HAP-1 (cell line): ENCODE data around the gene ADGRL2.

Experiments
- DNase-seq, 2 experiments: peaks; one replicate each; pipeline ENCODE4 v3.0.0-alpha.2; 2016 to 2020; ENCODE audit warnings: low spot score in 2 of 2
- H3K27me3 ChIP-seq: fragments of 250-450 bp; sonication (Bioruptor Pico); 2 replicates; pipeline ENCODE4 v1.5.1; 2020; ENCODE audit warnings: low read depth, mild to moderate bottlenecking, moderate library complexity
- H3K36me3 ChIP-seq: fragments of 250-450 bp; sonication (Bioruptor Pico); replicated peaks from 2 replicates; pipeline ENCODE4 v1.5.1; 2020; ENCODE audit warnings: mild to moderate bottlenecking
- H3K4me1 ChIP-seq: fragments of 250-450 bp; sonication (Bioruptor Pico); 2 replicates; pipeline ENCODE4 v1.5.1; 2020; ENCODE audit warnings: mild to moderate bottlenecking
- H3K4me3 ChIP-seq: fragments of 250-450 bp; sonication (Bioruptor Pico); 2 replicates; pipeline ENCODE4 v1.5.1; 2020; ENCODE audit warnings: mild to moderate bottlenecking, moderate library complexity
- H3K9me3 ChIP-seq: fragments of 250-450 bp; sonication (Bioruptor Pico); 2 replicates; pipeline ENCODE4 v1.5.1; 2020; ENCODE audit warnings: mild to moderate bottlenecking, moderate library complexity
- in situ Hi-C: fragments of 300-500 bp; cut with MboI; formaldehyde crosslinking; loops from 3 replicates; pipeline ENCODE4 v1.14.3; 2020; ENCODE audit warnings: low sequenced_read_pairs, inconsistent platforms, mixed read lengths

The ADGRL2 gene

DNA sequence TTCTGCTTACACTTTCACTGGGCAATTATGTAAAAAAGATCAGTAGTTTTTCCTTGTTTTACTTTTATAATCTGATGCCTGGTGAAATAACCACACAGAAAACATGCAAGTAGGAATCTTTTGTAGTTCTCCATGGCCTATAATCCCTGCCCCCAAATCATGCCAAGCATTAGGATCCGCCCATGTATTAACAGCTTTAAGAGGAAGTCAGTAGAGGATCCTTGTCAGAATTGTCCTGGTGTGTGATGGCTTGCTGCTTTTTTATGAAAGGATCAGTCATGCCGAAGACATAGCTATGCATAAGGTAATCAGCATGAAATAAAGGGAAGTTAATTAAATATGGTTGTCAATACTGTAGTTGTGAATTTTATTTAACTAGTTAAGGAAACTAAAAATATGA is 20.0 kb downstream of the ADGRL2 start:
- H3K27me3 ChIP-seq, result no peaks in the 10 kb centered on the region
- H3K9me3 ChIP-seq, result no peaks in the 10 kb centered on the region
- no peak overlapping the region for H3K4me3 ChIP-seq
- H3K36me3 ChIP-seq, result no peaks in the 10 kb centered on the region
- DNase-seq, result no peak
- H3K4me1 ChIP-seq, result peaks cover 26% of the 10 kb centered on the region
- in situ Hi-C loops, result no loop called here

DNA sequence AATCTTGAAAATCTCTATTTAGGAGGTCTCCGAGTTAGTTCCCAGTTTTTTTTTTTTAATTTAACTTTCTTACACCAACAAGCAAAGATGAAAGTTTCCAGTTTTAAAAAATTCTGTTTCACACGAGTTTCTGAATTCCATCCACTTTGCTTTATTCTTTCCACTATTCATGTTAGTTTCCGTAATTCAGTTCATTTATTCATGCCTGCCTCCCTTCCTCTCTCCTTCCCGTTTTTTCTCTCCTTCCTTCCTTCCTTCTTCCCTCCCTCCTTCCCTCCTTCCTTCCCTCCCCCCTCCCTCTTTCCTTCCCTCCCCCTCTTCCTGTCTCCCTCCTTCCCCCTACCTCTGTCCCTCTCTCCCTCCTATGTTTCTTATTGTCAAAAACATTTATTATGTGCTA is 22.3 kb downstream of the ADGRL2 start:
- H3K27me3 ChIP-seq, result no peaks in the 10 kb centered on the region
- H3K4me3 ChIP-seq, result no peak overlapping the region
- no peaks in the 10 kb centered on the region for H3K9me3 ChIP-seq
- H3K36me3 ChIP-seq, result no peaks in the 10 kb centered on the region
- DNase-seq, result no peak
- in situ Hi-C loops, result no loop called here
- H3K4me1 ChIP-seq, result peaks cover 28% of the 10 kb centered on the region

DNA sequence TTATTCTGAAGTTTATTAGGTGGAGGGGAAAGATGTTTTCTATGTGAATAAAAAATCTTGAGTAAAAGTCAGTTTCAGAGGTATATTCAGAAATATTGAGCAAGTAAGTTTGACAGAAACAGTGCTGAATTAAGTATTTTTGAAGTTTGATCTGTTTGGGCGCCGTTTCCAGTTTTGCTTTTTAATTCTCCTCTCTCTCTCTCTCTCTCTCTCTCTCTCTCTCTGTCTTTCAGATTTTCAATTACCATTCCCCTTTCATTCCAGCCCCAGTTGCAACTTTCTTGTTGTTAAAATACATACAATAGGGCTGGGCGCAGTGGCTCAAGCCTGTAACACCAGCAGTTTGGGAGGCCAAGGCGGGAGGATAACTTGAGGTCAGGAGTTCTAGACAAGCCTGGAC is 24.0 kb downstream of the ADGRL2 start:
- no peak overlapping the region for H3K4me3 ChIP-seq
- in situ Hi-C loops, result no loop called here
- H3K9me3 ChIP-seq, result no peaks in the 10 kb centered on the region
- H3K4me1 ChIP-seq, result peaks cover 16% of the 10 kb centered on the region
- H3K27me3 ChIP-seq, result no peaks in the 10 kb centered on the region
- DNase-seq, result no peak
- no peaks in the 10 kb centered on the region for H3K36me3 ChIP-seq

DNA sequence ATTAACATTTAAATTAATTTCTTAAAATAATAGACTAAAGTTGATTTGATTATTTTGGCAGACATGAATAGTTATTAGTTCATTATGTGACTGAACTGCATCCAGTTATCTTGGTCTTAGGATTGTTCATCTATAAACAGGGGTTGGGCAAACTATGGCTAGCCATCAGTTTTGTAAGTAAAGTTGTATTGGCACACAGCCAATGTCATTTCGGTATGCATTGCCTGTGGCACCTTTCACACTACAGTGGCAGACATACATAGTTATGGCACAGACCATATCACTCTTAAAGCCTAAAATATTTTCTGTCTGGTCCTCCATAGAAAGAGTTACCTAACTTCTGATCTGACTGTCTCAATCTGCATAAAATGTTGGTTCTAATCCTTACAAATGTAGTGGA is 27.2 kb downstream of the ADGRL2 start:
- DNase-seq, result no peak
- Histone ChIP-seq H3K4me3 (no peak overlapping the region), H3K36me3 (no peaks in the 10 kb centered on the region), H3K9me3 (no peaks in the 10 kb centered on the region), H3K4me1 (peaks cover 11% of the 10 kb centered on the region), H3K27me3 (no peaks in the 10 kb centered on the region)
- in situ Hi-C loops, result no loop called here

DNA sequence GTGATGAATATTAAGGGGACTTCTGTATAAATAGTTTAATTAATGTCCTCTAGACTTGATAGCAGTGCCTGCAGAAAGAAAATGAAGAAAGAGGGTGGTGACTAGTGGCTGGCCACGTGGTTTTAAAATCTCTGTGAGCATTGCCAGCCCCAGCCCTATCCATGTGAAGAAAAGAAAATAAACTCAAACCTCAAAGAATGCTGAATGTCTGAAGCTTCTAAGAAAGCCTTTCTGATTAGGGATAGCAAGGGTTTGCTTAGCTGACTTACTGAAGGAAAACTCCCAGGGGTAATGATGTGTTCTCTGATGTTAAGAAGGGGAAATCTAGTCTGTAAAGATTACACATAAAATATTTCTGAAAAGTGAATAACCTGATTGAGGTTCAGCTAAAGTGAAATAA is 31.8 kb downstream of the ADGRL2 start:
- Histone ChIP-seq H3K4me1 (peaks cover 36% of the 10 kb centered on the region), H3K4me3 (no peak overlapping the region), H3K9me3 (no peaks in the 10 kb centered on the region), H3K27me3 (no peaks in the 10 kb centered on the region), H3K36me3 (no peaks in the 10 kb centered on the region)
- no peak for DNase-seq
- in situ Hi-C loops, result no loop called here

DNA sequence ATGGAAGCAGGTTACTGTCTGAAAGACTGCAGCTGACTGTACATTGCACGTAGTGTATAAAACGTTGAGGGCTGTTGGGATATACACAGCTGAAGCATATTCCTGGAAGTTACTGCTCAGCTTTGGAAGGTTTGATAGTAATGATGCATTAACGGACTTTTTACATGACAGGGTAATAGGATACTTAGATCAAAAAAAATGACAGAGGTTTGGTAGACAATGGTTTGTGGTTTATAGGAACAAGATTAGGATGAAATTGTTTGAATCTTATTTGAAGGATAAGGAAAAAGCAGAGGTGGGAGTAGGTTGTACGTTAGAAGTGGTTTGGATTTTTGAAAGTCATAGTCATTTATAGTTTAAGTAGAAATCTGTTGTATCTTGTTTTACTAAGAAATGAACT is 33.0 kb downstream of the ADGRL2 start:
- DNase-seq, result no peak
- H3K36me3 ChIP-seq, result no peaks in the 10 kb centered on the region
- no peaks in the 10 kb centered on the region for H3K9me3 ChIP-seq
- no peak overlapping the region for H3K4me3 ChIP-seq
- H3K27me3 ChIP-seq, result no peaks in the 10 kb centered on the region
- in situ Hi-C loops, result no loop called here
- H3K4me1 ChIP-seq, result peaks cover 36% of the 10 kb centered on the region

DNA sequence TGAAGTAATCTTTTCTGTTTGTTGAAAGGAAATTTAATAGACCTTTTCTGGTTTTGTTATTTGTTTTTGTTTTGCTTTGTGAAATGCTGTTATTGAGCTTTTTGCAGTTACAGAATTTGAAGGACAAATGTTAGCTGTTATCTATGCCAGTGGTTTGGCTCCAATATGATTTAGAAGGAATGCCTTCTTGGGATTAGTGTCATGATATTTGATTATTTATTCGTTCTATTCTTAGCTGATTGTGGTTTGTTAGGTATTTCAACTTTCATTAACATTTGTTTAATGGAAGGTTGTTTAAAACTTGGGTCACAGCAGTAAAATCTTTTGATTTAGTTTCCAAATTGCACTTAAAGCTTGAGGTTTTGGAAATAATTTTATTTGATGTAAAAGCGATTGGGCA is 33.5 kb downstream of the ADGRL2 start:
- H3K4me1 ChIP-seq, result peaks cover 36% of the 10 kb centered on the region
- H3K9me3 ChIP-seq, result no peaks in the 10 kb centered on the region
- in situ Hi-C loops, result no loop called here
- DNase-seq, result no peak
- H3K36me3 ChIP-seq, result no peaks in the 10 kb centered on the region
- H3K27me3 ChIP-seq, result no peaks in the 10 kb centered on the region
- no peak overlapping the region for H3K4me3 ChIP-seq

DNA sequence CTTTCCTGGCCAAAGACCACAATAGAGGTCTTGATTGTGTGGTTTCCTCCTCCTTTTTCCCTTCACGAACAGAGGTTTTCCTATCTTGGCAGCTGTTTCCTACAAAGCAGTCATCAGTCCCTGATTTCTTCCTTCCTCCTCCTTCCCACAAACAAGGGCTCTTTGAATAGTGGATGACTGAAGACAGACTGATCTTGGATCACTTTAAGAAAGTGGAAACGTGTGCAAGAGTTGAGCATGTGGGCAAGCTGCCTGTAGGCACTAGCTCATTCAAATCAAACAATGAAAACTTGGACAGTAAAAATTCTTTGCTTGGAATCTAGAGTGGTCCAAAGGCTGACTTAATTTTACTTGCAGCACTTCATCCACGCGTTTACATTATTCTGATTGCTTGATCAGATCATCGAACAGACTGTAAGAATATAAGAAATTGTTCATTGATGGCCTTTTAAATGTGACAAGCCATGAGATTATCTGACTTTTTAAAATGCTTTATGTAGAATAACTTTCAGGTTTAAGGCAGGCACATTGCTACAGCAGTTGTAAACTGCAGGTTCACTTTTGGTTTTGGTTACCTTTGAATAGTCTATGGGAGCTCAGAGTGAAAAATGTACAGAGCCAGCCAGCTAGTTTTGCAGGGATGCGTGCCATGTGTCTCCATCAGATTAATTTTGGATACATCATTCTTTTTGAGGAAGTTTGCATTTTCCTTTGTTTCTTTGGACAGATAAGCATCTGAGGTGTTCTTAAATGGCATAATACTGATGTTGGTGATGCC is 34.4 kb downstream of the ADGRL2 start:
- in situ Hi-C loops, result no loop called here
- Histone ChIP-seq H3K36me3 (no peaks in the 10 kb centered on the region), H3K27me3 (no peaks in the 10 kb centered on the region), H3K4me3 (no peak overlapping the region), H3K9me3 (no peaks in the 10 kb centered on the region), H3K4me1 (peaks cover 36% of the 10 kb centered on the region)
- peak; percentile 45 to 77 for DNase-seq

DNA sequence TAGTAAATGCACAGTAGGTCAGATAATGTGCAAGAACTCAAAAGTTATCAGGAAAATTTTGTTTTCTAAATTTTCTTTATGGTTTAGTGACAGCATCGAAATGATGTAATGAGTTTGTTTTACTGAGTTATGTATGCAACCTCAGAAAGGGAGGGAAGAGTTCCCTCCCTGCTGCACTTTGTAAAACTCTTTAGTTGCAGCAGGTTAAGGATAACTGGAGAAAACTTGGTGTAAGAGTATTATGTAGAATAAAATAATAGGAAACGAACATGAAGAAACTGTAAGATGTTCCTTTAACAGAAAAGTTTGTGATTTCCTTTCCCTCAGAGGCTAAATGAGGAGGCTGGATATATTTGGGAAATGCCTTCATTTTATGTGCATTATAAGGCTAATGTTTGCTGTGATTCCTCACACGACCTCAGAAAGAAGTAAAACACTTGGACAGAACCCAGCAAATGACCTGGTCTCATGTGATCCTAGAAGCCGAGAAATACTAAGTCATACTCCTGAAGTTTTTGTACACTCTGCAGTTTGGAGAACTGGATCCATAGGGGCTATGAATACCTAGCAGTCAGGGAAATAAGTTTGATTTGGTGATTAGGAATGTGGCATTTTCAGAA is 35.4 kb downstream of the ADGRL2 start:
- H3K27me3 ChIP-seq, result no peaks in the 10 kb centered on the region
- peaks cover 36% of the 10 kb centered on the region for H3K4me1 ChIP-seq
- H3K36me3 ChIP-seq, result no peaks in the 10 kb centered on the region
- in situ Hi-C loops, result no loop called here
- DNase-seq, result no peak
- no peak overlapping the region for H3K4me3 ChIP-seq
- no peaks in the 10 kb centered on the region for H3K9me3 ChIP-seq

DNA sequence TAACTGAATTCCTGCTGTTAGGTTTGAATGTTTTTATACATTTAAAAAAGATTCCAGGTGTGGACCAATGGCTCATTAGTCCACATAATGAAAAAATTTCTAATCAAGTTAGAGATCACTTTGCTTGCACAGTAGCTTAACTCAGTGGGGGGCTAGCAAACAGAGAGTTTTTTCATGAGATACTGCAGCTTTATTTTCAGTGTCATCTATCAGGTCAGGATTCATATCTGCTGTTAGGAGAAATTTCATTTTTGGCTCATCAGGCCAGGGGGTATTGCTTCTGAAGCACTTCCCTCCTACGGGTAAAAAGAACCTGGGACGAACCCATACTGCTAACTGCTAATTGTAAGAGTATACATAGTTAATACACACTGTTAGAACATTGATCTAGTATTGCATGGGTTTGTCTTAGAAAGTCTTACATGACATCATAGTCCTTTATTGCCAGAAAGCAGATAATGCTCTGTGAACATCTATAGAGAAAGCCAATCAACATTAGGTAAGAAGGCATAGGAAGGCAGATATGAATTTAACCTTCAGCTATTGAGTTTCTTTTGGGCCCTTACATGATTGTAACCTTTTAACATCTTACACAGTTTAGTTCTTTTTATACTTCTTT is 38.0 kb downstream of the ADGRL2 start:
- Histone ChIP-seq H3K9me3 (no peaks in the 10 kb centered on the region), H3K4me1 (peaks cover 22% of the 10 kb centered on the region), H3K4me3 (no peak overlapping the region), H3K27me3 (no peaks in the 10 kb centered on the region), H3K36me3 (no peaks in the 10 kb centered on the region)
- DNase-seq, result no peak
- in situ Hi-C loops, result no loop called here

DNA sequence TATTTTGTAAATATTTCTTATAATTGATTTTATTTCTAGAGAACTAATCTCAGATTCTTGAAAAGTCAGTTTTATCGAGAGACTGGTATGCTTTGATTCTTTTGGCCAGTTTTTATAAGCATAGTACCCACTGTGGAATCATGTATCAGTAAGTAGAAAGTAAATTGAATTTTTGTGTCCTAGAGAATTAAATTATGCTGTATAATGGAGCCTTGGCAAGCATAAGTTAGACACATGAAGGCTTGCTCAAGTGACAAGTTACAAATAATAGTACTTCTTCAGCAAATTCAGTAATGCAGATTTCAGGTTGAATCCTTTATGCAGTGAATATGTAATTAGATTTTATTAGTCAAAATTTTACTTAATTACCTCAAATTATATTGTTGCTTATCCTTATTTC is 40.1 kb downstream of the ADGRL2 start:
- H3K27me3 ChIP-seq, result no peaks in the 10 kb centered on the region
- no peak for DNase-seq
- H3K4me1 ChIP-seq, result peaks cover under 1% of the 10 kb centered on the region
- in situ Hi-C loops, result no loop called here
- H3K4me3 ChIP-seq, result no peak overlapping the region
- no peaks in the 10 kb centered on the region for H3K36me3 ChIP-seq
- no peaks in the 10 kb centered on the region for H3K9me3 ChIP-seq

DNA sequence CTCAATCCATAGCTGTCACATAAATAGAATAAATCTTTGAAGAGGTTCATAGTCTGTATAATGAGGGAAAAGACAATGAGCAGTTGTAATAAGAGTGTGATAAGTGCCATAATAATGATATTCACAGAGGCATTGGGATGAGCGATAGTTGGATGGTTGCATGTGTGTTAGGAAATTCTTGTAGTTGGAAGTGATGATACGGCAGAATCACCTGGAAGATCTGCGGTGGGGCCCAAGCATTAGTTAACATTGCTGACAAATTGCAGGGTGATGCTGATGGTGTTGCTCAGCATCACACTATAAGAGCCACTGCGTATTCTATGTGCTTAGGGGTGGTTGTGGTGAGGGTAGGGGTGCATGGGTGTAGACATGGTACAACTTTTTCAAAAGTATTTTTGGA is 41.1 kb downstream of the ADGRL2 start:
- Histone ChIP-seq H3K4me1 (no peaks in the 10 kb centered on the region; the same call in 1 of the 2 replicates), H3K27me3 (no peaks in the 10 kb centered on the region), H3K9me3 (no peaks in the 10 kb centered on the region), H3K36me3 (no peaks in the 10 kb centered on the region), H3K4me3 (no peak overlapping the region)
- no peak for DNase-seq
- in situ Hi-C loops, result no loop called here

DNA sequence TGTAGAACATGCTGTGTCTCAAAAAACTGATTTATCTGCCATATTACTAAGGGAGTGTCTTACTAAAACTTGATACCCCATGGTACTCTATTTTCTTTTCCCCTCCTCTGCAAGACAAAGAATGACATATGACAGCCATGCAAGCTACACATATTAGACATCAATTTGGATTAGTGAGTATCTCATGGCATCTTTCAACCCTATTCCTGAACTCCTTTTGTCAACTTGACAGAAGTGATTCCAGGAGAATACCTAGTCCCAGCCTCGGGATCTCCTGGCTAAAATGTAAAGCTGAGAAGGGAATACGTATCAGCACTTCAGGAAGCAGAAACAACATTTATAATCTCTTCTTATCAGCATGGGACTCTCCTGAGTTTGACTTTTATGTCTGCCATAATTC is 43.7 kb downstream of the ADGRL2 start:
- no peaks in the 10 kb centered on the region for H3K27me3 ChIP-seq
- H3K36me3 ChIP-seq, result no peaks in the 10 kb centered on the region
- H3K4me1 ChIP-seq, result peaks cover 8% of the 10 kb centered on the region
- in situ Hi-C loops, result no loop called here
- no peaks in the 10 kb centered on the region for H3K9me3 ChIP-seq
- H3K4me3 ChIP-seq, result no peak overlapping the region
- no peak for DNase-seq

DNA sequence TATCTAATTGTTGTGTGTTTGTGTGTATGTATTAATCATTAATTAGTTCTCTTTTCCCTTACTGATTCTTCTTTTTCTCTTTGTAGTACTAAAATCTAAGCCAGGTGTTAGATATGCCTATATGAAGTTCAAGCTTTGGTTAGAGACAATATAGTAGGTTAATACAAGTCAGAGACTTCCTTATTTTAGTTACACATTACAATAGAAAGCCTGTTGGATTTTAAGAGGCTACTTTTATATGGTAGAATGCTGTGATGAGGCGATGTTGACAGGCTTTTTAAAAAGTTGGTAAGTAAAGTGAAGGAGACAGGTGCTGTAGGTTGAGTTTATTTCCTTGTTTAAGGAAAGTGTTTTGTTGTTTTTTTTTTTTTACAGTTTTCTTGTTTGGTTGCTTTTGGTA is 45.9 kb downstream of the ADGRL2 start:
- Histone ChIP-seq H3K4me1 (peaks cover 26% of the 10 kb centered on the region), H3K4me3 (no peak overlapping the region), H3K36me3 (no peaks in the 10 kb centered on the region), H3K27me3 (no peaks in the 10 kb centered on the region), H3K9me3 (no peaks in the 10 kb centered on the region)
- no peak for DNase-seq
- in situ Hi-C loops, result no loop called here
